Measurements from ENCODE around the gene WDR45B. TPM values are rescaled to one million over a fixed set of nuclear protein-coding genes. Genes with fewer than 3 reads are reported as not detected.

The WDR45B gene
- polyA plus RNA-seq, 1 of the 3 experiments (the other 2 are of a cell fraction), result 171 TPM

DNA sequence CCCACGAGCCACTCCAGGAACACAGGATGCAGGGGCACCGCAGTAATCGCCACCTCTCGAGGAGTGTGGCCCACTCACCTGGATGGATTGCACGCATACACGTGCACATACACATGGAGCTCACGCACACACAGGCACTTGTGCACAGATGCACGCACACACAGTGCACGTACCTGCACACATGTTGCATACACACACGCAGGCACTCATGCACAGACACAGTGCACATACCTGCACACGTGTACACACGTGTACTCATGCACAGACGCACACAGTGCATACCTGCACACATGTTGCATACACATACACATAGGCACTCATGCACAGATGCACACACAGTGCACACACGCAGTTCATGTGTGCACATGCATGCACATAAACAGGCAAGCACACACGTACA, 11.6 kb upstream of the WDR45B start:
- Histone ChIP-seq H2AFZ (ENCODE audit: low read depth) (no peak overlapping the region), H3K36me3 (replicated peaks in 1 of 2; ENCODE audit: control insufficient read depth in 1 of 2, insufficient read depth in 2 of 2, low read length in 1 of 2) (no peaks in the 10 kb centered on the region), H3K79me2 (ENCODE audit: insufficient read depth) (no peaks in the 10 kb centered on the region), H3K4me1 (ENCODE audit: control insufficient read depth in 1 of 2, insufficient read depth in 2 of 2, low read depth in 1 of 2, low read length in 1 of 2) (peaks cover 0 to 1% of the 10 kb centered on the region in 2 experiments; a peak in 1 of 4 replicates), H3F3A (replicated peaks; ENCODE audit: insufficient read depth) (peaks cover 8% of the 10 kb centered on the region), H3K4me2 (no peak overlapping the region), H3K9me2 (no peaks in the 10 kb centered on the region), H3K9me3 (no peaks in the 10 kb centered on the region), H3K4me3 (ENCODE audit: low read depth in 2 of 2, low read length in 1 of 2) (no peak overlapping the region; a peak in 1 of 4 replicates), H3K27me3 (ENCODE audit: insufficient read depth) (no peaks in the 10 kb centered on the region), H3K9ac (no peak overlapping the region), H4K20me1 (ENCODE audit: insufficient read depth) (no peaks in the 10 kb centered on the region), H3K27ac (ENCODE audit: low read depth in 2 of 2, low read length in 1 of 2) (no peak overlapping the region)
- no peak for DNase-seq
- POLR2A ChIA-PET, result no interaction called here
- TF ChIP-seq SMC3 (IDR thresholded peaks at IDR 0.05; ENCODE audit: low read depth, low read length) (no peak), RFX5 (IDR thresholded peaks at IDR 0.05; ENCODE audit: low read length) (no peak), FOSL2 (IDR thresholded peaks at IDR 0.05; ENCODE audit: borderline replicate concordance, low read depth) (no peak), EP300 (IDR thresholded peaks at IDR 0.05; ENCODE audit: borderline replicate concordance in 1 of 2, low read depth in 1 of 2, low read length in 1 of 2) (no peak), NRF1 (IDR thresholded peaks at IDR 0.05; ENCODE audit: low read depth, low read length) (no peak), CHD2 (IDR thresholded peaks at IDR 0.05; ENCODE audit: low read length, partially characterized antibody) (no peak), TEAD4 (IDR thresholded peaks at IDR 0.05; ENCODE audit: borderline replicate concordance, insufficient read depth) (no peak), SIN3A (IDR thresholded peaks at IDR 0.05; ENCODE audit: borderline replicate concordance, low read depth, low read length) (no peak)
- TF ChIP-seq, protein P1, sequence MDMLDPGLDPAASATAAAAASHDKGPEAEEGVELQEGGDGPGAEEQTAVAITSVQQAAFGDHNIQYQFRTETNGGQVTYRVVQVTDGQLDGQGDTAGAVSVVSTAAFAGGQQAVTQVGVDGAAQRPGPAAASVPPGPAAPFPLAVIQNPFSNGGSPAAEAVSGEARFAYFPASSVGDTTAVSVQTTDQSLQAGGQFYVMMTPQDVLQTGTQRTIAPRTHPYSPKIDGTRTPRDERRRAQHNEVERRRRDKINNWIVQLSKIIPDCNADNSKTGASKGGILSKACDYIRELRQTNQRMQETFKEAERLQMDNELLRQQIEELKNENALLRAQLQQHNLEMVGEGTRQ (IDR thresholded peaks at IDR 0.05; ENCODE audit: borderline replicate concordance, low read depth, low read length), result no peak
- TF ChIP-seq, protein P2, sequence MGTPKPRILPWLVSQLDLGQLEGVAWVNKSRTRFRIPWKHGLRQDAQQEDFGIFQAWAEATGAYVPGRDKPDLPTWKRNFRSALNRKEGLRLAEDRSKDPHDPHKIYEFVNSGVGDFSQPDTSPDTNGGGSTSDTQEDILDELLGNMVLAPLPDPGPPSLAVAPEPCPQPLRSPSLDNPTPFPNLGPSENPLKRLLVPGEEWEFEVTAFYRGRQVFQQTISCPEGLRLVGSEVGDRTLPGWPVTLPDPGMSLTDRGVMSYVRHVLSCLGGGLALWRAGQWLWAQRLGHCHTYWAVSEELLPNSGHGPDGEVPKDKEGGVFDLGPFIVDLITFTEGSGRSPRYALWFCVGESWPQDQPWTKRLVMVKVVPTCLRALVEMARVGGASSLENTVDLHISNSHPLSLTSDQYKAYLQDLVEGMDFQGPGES (IDR thresholded peaks at IDR 0.05; ENCODE audit: low read depth, low read length), result no peak
- CTCF ChIA-PET, result no interaction called here
- WGBS (ENCODE audit: low lambda C conversion rate), result 93% methylated on average over 15 of the region's 15 CpGs

DNA sequence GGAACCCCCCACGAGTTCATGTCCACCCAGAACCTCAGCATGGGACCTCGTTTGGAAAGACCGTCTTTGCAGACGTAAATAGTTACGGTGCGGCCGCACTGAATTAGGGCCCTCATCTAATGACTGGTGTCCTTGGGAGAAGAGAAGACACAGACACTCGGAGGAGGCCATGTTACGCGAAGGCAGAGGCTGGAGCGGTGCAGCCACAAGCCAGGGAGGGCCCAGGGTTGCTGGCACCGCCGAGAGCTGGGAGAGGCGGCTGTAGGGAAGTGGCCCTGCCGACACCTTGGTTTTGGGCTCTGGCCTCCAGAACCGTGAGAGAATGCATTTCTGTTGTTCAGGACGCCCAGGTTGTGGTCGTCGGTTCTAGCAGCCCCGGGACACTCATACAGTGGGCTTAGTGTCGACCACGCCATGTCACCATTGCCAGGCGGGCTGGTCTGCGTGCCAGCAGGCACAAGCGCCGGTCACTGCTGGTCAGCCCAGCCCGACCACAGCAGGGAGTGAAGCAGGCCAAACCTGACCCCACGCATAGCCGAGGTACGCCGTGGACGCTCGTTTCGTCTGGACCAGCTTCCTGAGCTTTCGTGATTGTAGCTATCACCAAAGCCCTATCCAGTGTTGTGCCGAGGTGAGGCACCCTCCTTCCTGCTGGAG, 10.7 kb upstream of the WDR45B start:
- H3K9ac ChIP-seq, result no peak overlapping the region
- H3K4me2 ChIP-seq, result no peak overlapping the region
- no peaks in the 10 kb centered on the region for H3K36me3 ChIP-seq (replicated peaks in 1 of 2; ENCODE audit: control insufficient read depth in 1 of 2, insufficient read depth in 2 of 2, low read length in 1 of 2)
- H3K79me2 ChIP-seq (ENCODE audit: insufficient read depth), result no peaks in the 10 kb centered on the region
- no peaks in the 10 kb centered on the region for H3K4me1 ChIP-seq (ENCODE audit: control insufficient read depth in 1 of 2, insufficient read depth in 2 of 2, low read depth in 1 of 2, low read length in 1 of 2)
- CTCF ChIA-PET, result interaction anchor here (2.1 kb wide), 1 partner anchor 10 kb away, joined by 12 read pairs; no protein-coding TSS in a partner anchor
- 91% methylated on average over 33 of the region's 36 CpGs for WGBS (ENCODE audit: low lambda C conversion rate)
- H3F3A ChIP-seq (replicated peaks; ENCODE audit: insufficient read depth), result peaks cover 8% of the 10 kb centered on the region
- TF ChIP-seq FOXM1 (IDR thresholded peaks at IDR 0.05; ENCODE audit: low read depth), result no peak
- TF ChIP-seq GABPA (IDR thresholded peaks at IDR 0.05; ENCODE audit: low read depth), result no peak
- no peak for TF ChIP-seq EP300 (IDR thresholded peaks at IDR 0.05; ENCODE audit: borderline replicate concordance in 1 of 2, low read depth in 1 of 2, low read length in 1 of 2)
- no peak for TF ChIP-seq FOSL2 (IDR thresholded peaks at IDR 0.05; ENCODE audit: borderline replicate concordance, low read depth)
- no peak for TF ChIP-seq TEAD4 (IDR thresholded peaks at IDR 0.05; ENCODE audit: borderline replicate concordance, insufficient read depth)
- TF ChIP-seq, protein P3, sequence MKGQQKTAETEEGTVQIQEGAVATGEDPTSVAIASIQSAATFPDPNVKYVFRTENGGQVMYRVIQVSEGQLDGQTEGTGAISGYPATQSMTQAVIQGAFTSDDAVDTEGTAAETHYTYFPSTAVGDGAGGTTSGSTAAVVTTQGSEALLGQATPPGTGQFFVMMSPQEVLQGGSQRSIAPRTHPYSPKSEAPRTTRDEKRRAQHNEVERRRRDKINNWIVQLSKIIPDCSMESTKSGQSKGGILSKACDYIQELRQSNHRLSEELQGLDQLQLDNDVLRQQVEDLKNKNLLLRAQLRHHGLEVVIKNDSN (IDR thresholded peaks at IDR 0.05; ENCODE audit: borderline replicate concordance, low read depth), result no peak
- TF ChIP-seq, protein P4, sequence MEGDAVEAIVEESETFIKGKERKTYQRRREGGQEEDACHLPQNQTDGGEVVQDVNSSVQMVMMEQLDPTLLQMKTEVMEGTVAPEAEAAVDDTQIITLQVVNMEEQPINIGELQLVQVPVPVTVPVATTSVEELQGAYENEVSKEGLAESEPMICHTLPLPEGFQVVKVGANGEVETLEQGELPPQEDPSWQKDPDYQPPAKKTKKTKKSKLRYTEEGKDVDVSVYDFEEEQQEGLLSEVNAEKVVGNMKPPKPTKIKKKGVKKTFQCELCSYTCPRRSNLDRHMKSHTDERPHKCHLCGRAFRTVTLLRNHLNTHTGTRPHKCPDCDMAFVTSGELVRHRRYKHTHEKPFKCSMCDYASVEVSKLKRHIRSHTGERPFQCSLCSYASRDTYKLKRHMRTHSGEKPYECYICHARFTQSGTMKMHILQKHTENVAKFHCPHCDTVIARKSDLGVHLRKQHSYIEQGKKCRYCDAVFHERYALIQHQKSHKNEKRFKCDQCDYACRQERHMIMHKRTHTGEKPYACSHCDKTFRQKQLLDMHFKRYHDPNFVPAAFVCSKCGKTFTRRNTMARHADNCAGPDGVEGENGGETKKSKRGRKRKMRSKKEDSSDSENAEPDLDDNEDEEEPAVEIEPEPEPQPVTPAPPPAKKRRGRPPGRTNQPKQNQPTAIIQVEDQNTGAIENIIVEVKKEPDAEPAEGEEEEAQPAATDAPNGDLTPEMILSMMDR (IDR thresholded peaks at IDR 0.05), result no peak
- no peak for TF ChIP-seq RAD21 (IDR thresholded peaks at IDR 0.05; ENCODE audit: low read length)
- TF ChIP-seq MXI1 (IDR thresholded peaks at IDR 0.05; ENCODE audit: low read depth, low read length), result no peak
- TF ChIP-seq, protein P5, sequence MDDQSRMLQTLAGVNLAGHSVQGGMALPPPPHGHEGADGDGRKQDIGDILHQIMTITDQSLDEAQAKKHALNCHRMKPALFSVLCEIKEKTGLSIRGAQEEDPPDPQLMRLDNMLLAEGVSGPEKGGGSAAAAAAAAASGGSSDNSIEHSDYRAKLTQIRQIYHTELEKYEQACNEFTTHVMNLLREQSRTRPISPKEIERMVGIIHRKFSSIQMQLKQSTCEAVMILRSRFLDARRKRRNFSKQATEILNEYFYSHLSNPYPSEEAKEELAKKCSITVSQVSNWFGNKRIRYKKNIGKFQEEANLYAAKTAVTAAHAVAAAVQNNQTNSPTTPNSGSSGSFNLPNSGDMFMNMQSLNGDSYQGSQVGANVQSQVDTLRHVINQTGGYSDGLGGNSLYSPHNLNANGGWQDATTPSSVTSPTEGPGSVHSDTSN (IDR thresholded peaks at IDR 0.05), result no peak
- no peak for TF ChIP-seq JUND (IDR thresholded peaks at IDR 0.05)
- TF ChIP-seq TCF12 (IDR thresholded peaks at IDR 0.05), result no peak
- no peaks in the 10 kb centered on the region for H3K9me2 ChIP-seq
- POLR2A ChIA-PET, result no interaction called here
- no peak for DNase-seq
- H3K27ac ChIP-seq (ENCODE audit: low read depth in 2 of 2, low read length in 1 of 2), result no peak overlapping the region
- H3K4me3 ChIP-seq (ENCODE audit: low read depth in 2 of 2, low read length in 1 of 2), result no peak overlapping the region
- H3K9me3 ChIP-seq, result no peaks in the 10 kb centered on the region
- H3K27me3 ChIP-seq (ENCODE audit: insufficient read depth), result no peaks in the 10 kb centered on the region
- no peaks in the 10 kb centered on the region for H4K20me1 ChIP-seq (ENCODE audit: insufficient read depth)
- no peak overlapping the region for H2AFZ ChIP-seq (ENCODE audit: low read depth)

Data from SK-N-SH (cell line).